ENCODE measurements around the gene CANX.

The CANX gene

DNA sequence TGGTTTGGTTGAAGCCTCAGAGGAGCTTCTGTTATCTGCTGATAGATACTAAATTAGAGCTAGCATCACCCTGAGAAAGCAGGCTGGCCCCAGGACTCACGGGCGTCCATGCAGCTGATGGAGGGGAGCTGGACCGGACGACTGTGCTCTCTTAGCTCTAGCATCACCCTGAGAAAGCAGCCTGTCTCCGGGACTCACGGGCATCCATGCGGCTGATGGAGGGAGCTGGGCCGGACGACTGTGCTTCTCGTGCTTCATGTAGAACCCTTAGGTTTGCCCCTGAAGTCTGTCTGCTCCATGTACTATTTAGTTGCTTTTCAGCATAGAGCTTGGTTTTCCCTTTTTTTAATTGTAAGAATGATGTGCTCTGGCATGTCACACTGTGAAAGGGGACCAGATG, 78.7 kb downstream of the CANX start:
- DNase-seq (ENCODE audit: low read depth in 2 of 2) = no peak

DNA sequence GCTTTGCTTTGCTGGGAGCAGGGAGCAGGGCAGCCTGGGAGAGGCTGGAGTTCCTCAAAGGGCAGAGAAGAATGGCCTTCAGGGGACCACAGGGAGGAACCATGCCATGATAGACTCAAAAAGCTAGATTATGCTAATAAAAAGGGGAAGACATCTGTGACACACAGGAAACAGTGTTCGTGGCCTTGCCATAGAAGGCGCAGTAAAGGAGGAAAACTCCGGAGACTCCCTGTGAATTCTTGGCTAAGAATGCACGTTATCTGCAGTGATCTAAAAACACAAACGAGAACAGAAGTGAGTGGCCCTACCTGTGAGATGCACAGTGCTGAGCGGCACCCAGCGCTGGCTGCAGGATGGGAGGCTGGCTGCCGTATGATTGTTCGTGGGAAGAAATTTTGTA, 79.1 kb downstream of the CANX start:
- no peak for DNase-seq (ENCODE audit: low read depth in 2 of 2)

DNA sequence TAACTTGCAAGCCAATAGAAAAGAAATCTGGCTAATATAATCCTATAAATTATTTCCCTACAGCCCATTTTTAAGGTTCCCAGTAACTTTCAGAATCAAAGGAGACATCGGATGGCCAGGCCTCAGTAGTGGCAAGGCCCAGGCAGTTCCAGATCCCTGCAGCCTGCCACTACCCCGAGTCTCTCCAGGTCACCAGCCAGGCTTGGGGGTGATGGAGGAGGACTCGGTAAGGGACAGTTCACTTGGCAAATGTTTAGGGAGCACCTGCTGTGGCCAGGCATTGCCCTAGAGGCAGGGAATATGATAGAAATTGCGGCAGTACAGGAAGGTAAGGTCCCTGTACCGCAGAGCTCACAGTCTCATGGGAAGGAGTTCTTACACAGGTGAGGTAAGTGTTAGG, 79.8 kb downstream of the CANX start:
- no peak for DNase-seq (ENCODE audit: low read depth in 2 of 2)

DNA sequence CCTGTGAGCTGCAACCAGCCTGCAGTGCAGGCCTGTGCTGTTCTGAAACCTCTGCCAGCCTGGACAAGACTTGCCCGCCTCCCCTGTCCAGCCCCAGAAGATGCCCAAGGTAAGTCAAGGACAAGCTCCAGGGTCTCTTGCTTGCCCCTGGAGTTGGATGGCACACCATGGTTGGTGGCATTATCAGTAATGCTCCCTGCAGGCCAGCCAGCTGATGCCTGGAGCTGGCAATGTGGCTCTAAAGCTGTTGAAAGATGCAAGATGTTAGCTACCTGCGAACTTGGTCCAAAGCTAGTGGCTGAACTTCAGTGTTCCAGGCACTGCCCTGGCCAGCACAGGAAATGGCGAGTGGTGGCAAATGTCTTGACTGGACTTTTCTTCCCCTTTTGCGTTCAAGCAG, 81.1 kb downstream of the CANX start:
- DNase-seq (ENCODE audit: low read depth in 2 of 2) = no peak

DNA sequence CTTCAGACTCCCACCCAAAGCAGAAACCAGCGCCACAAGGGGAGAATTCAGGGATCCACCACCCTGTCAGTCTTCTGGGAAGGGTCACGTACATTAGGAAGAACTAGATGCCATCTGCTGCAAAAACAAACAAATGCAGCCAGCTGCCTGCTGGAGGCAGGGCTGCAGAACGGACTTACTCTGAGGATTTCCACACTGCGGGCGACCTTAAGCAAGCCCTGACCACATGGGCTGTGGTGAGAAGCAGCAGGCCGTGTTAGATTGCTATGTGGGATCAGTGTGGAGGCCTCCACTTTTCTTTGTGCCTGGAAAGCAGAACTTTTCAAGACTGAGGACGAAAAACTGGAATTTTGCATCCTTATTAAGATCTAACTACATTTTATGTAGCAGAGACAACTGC, 81.6 kb downstream of the CANX start:
- no peak for DNase-seq (ENCODE audit: low read depth in 2 of 2)
